ENCODE results near the gene SFXN1.

GRCh38 chr5:175555168-175555785 lies 76.9 kb downstream of the SFXN1 start:
- no peak for TF ChIP-seq CTCF (IDR thresholded peaks at IDR 0.05)
- TF ChIP-seq POLR2A (IDR thresholded peaks at IDR 0.05): no peak
- no peak for TF ChIP-seq POLR2AphosphoS5 (IDR thresholded peaks at IDR 0.05)
